SIG-M5 treated with dmso at 0.1 percent for 504 hours (cell line): Measurements from ENCODE around the gene ADGRF4.

Experiments
- DNase-seq: peaks from one replicate; lab custom pipeline; 2025; ENCODE audit not compliant: unreplicated experiment; lab: John Stamatoyannopoulos, UW

Gene ADGRF4

GRCh38 chr6:47680724-47681123 lies 17.7 kb upstream of the ADGRF4 start:
- DNase-seq: no peak

- no peak for DNase-seq
These were observed 17.0 kb upstream of the ADGRF4 start for GRCh38 chr6:47681201-47681990.

GRCh38 chr6:47686411-47686810 lies 12.0 kb upstream of the ADGRF4 start:
- DNase-seq: no peak

GRCh38 chr6:47687432-47687831 lies 10.9 kb upstream of the ADGRF4 start:
- no peak for DNase-seq

GRCh38 chr6:47690214-47690613 lies 8.2 kb upstream of the ADGRF4 start:
- no peak for DNase-seq

GRCh38 chr6:47690791-47691190 lies 7.6 kb upstream of the ADGRF4 start:
- DNase-seq: no peak

GRCh38 chr6:47697925-47698324 lies 455 bp upstream of the ADGRF4 start:
- DNase-seq: no peak

- DNase-seq: peak; percentile 6
These were observed 1.7 kb downstream of the ADGRF4 start for GRCh38 chr6:47700053-47700452.

GRCh38 chr6:47700596-47700995 lies 2.2 kb downstream of the ADGRF4 start:
- DNase-seq: no peak

- no peak for DNase-seq
These were observed 3.0 kb downstream of the ADGRF4 start for GRCh38 chr6:47701363-47701762.

- no peak for DNase-seq
These were observed 10.8 kb downstream of the ADGRF4 start for GRCh38 chr6:47709160-47709559.

GRCh38 chr6:47710295-47710694 lies 11.9 kb downstream of the ADGRF4 start:
- no peak for DNase-seq

GRCh38 chr6:47713200-47713599 lies 14.8 kb downstream of the ADGRF4 start:
- no peak for DNase-seq

GRCh38 chr6:47714802-47715201 lies 16.4 kb downstream of the ADGRF4 start:
- no peak for DNase-seq

- no peak for DNase-seq
These were observed 17.4 kb downstream of the ADGRF4 start for GRCh38 chr6:47715782-47716181.

- no peak for DNase-seq
These were observed 17.8 kb downstream of the ADGRF4 start for GRCh38 chr6:47716207-47716606.

- no peak for DNase-seq
These were observed 20.2 kb downstream of the ADGRF4 start for GRCh38 chr6:47718571-47718970.

GRCh38 chr6:47721189-47721588 lies 22.8 kb downstream of the ADGRF4 start:
- no peak for DNase-seq

GRCh38 chr6:47722194-47722593 lies 23.8 kb downstream of the ADGRF4 start:
- DNase-seq: no peak

GRCh38 chr6:47724300-47724699 lies 25.9 kb downstream of the ADGRF4 start:
- DNase-seq: no peak

- no peak for DNase-seq
These were observed 29.0 kb downstream of the ADGRF4 start for GRCh38 chr6:47727391-47727790.

GRCh38 chr6:47729019-47729418 lies 30.6 kb downstream of the ADGRF4 start:
- DNase-seq: no peak

- DNase-seq: no peak
These were observed 31.1 kb downstream of the ADGRF4 start for GRCh38 chr6:47729457-47729856.
